GM18519 (cell line): ENCODE data around the gene HPS4.
"Not testable (repeated sequence)": the region's sequence is repeated elsewhere in the genome, so short reads cannot be mapped to it uniquely, and the experiment has no call there.

Experiments
- ATAC-seq: cut with Tn5 transposase; IDR thresholded peaks from one replicate; pipeline ENCODE4 v1.9.1; 2021; ENCODE audit warnings: mild to moderate bottlenecking, moderate library complexity; ENCODE audit not compliant: unreplicated experiment, low FRiP score

HPS4 gene

DNA sequence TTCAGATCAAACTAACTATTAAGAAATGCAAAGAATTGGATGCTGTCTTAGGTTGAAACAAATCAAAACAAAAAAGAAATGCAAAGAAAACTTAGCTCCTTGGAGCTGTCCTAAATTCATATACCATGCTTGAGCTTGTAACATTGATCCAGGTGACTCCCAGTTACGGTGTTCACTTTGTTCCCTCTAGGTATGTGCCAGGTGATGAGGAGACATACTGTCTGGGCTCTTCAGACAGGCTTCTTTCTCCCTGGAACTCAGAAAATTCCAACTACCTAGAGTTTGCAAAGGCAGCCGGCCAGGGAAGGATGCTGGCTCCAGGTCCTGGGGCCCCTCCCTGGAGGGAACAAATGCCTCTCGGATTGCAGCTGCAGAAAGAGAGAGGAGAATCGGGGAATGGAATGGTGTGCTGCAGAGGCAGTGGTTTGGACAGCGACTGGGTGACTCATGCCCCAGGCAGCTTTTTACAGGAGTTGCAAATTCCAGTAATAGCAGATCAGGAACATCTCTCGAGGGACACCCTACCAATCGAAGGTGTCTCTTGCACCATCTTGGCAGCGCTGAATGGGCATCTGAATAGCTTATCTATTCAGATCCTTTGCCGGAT is 66.8 kb downstream of the HPS4 start:
- ATAC-seq = no peak

DNA sequence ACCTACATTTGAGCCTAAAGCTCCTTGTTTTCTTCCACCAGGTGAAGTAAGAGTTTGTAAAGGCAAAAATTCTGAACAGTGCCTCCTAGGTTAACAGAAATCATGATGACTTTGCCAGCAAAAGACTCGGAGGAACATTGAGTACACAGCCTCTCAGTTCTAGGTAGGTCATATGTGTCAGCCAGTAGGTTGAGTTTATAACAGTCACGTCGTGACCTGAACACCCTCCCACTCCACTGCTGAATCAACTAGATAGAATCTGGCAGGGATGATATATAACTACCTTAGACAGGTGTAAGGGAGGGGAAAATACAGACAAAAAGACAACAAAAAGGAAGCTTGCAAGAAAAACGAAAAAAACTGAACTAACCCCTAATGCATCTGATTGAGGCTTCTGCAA is 67.3 kb downstream of the HPS4 start:
- ATAC-seq = no peak

DNA sequence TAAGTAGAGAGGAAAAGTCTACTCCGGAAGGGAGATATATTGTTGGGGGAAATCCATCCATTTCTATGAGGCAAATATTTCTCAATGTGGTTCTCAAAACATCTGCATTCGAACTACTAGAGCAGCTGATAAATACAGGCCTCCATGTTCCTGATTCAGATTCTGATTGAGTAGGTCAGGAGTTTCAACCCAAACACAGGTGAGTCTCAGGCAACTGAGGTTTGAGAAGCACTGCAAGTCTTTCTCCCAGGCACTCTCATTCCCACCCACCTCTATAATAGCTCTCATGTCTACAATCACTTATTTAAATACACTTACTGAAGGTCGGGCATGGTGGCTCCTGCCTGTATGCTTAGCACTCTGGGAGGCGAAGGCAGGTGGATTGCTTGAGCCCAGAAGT is 69.2 kb downstream of the HPS4 start:
- no peak for ATAC-seq

DNA sequence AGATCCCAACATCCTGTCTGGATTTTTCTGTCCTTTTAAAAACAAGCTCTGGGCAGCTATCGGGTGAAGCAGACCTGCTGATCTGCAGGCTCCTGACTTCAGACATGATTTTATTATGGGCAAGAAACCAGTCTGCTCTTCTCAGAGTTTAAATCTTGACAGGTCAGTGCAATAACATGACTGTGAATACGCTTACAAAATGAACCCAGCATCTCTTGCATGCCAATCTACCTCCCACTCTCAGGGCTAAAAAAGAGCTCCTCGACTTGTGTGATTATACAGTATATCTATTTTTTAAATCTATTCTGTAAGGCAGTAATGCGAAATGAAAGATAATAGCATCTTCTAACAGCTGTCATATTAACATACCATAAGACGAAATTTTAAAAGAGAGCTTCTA is 73.2 kb downstream of the HPS4 start:
- ATAC-seq = no peak

DNA sequence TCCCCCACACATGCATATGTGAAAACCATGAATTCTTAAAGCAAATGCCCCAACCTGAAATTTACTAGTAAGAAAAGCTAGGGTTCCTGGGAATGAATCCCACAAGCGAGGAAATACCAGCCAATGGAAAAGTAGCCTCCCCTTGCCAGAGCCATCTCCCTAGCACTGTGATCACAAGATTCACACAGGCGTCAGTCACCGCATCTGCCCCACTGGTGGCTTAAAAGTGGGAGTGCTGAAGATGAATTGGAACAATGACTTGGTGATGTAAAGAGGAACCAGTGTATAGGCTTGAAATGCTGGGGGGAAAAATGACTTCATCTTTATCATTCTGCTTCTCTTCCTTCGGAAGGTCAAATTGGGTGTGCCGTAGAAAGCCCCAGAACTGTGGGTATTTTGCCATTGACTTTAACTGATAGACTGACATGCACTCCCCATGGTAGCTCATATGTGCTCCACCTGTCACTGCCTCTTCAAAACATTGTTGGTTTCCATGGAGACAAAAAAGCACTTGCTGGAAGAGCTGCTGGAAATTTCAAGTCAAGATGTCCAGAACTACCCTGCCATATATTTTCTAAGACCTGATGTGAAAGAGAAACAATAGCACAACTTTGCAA is 73.8 kb downstream of the HPS4 start:
- no peak for ATAC-seq

DNA sequence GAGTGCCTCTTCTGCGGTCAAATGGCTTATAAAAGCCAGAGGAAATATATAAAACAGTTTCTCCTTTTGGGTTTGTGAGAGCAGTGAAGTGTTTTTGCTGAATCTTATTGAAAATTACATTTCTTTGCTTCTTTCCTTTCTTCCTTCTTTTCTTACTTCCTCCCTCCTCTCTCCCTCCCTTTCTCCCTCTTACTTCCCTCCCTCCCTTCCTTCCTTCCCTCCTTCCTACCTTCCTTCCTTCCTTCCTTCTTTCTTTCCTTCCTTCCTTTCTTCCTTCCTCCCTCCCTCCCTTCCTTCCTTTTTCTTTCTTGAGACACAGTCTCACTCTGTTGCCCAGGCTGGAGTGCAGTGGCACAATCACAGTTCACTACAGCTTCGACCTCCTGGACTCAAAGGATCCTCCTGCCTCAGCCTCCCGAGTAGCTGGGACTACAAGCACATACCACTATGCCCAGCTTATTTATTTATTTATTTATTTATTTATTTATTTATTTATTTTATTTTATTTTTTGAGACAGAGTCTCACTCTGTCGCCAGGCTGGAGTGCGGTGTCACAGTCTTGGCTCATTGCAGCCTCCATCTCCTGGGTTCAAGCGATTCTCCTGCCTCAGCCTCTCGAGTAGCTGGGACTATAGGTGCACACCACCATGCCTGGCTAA is 74.9 kb downstream of the HPS4 start:
- ATAC-seq = not testable (repeated sequence)

DNA sequence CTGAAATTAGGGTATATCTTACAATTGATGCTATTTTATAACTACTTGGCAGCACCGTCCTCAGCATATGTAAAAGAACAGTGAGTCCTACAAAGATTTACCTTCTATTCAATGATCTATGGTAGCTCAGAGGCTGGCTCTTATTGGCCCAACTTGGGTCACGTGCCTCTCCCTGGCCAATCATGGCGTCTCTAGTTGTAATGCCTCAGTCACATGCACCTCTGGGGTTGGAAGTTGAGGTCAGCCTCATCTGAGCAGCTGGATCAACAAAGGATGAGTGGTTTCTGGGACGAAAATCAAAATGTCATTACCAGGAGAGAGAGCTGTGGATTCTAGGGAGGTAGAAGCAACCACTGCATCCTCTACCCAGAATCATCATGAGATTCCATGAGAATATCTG is 77.5 kb downstream of the HPS4 start:
- ATAC-seq = no peak

DNA sequence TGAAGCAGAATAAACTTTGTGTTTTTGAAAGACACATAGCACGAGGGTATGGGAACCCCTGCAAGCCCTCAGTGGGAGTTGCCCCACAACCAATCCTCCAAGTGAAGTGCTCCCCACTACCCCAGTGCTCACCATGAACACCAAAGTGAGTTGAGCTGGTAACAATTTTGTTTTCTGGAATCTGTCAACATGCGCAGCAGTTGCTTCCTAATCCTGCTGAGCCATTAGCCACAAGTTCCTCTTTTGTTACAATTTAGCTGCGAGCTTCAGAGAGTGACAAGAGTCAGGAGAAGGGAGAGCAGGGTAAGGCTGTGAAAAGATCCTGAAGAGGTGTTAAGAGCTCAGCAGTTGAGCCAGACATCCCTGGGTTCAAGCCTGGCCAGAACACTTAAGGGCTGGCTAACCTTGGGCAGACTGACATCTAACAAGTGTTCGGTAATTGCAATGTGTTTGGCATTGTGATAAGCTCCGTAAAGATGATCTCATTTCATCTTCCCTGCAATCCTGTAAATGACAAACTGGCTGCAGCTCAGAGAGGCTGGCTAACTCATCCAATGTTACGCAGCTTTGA is 78.6 kb downstream of the HPS4 start:
- ATAC-seq = no peak

DNA sequence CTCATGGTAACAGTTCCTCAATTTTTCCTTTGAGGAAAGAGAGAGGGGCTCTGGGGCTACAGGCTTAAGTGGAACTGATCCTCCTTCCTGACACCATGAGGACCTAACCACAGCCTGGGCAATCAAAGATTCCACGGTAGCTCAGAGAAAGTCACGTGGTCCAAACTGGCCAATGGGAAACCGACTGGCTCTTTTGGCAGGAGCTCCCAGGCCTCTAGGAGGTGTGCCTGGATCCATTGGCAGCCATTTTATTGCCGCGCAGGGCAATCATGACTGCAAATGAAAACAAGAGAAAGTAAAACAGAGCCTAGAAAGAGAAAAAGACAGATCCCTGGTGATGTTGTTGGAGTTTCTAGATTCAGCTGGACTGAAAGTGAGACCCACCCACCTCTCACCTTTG is 81.9 kb downstream of the HPS4 start:
- no peak for ATAC-seq
